UCSD-AML1 (cell line): ENCODE results near the gene INHBE.
"Not testable (repeated sequence)": the region's sequence is repeated elsewhere in the genome, so short reads cannot be mapped to it uniquely, and the experiment has no call there.

Experiments used
- DNase-seq: peaks from one replicate; lab custom pipeline; 2025; ENCODE audit not compliant: unreplicated experiment; lab: John Stamatoyannopoulos, UW

Gene INHBE

DNA sequence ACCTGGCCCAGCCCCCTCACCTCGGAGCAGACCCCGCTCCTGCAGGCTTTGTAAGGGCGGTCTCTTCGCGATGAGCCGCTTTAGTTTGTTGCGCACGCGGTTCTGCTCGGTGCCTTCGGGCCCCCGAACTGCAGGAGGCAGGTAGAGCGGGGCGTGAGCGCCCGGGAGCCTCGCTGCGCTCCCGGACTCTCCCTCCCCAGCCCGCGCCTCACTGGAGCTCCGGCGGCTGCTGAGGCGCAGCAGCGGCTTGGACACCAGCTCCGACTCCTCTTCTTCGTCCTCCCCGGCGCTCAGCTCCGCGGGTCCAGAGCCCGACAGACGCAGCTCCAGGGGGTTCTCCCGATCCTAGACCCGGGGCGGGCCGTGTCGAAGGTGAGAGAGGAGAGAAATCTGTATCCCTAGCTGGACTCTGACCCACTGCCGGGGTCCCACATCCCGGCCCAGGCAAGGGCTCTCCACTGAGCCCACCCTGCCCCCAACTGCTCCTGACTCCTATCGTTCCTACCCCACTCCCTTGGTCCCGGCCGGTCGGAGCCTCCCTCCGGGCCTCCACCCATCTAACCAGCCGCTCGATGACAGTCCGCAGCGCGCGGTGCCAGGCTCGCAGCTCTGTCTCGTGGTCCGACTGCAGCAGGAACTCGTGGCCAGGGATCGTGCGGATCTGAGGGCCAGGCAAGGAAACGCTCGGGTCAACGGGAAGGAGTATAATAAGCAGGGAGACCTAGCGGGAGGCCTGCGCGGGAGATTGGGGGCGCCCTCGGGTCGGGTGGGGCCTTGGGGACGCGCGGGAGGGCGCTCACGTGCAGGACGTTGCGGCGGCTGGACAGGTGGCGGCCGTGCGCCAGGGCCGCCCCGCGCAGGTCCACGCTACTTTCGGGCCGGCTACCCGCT, 20.4 kb downstream of the INHBE start:
- DNase-seq: no peak

DNA sequence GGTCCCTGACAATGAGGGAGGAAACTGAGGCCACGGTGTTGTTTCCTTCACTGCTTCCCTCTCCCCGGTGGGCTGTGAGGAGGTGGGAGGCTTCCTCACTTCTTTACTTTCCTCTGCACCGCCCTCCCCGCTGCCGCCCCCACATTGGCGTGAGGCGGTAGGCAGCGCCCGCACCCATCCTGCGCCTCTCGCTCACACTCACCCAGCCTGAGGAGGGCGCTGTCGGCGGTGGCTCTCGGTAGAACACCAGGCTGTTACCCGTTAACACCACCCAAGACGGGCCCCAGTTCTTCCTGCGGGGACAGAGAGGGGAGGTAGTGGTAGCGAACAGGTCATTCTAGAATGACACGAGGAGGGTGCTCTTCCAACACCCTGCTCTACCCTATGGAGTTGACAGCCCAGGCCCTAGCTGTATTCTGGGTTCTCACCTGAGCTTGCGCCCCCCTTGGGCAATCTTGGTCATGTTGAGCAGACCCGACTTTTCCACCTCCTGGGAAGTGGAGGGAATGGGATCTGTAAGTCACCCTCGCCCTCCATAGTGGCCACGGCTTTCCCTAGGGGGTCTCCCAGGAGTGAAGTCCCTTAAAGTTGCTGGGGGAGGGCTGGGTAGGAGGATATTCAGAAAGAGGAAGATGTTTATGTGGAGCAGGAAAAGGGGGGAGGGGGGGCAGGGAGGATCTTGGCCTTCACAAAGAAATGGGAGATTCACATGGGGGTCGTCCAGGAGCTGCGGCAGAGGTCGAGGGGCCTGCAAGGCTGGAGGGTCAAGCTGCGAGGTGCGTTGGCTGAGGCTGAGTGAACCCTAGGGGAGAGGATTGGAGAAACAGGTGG, 21.3 kb downstream of the INHBE start:
- DNase-seq: peak; percentile 78

DNA sequence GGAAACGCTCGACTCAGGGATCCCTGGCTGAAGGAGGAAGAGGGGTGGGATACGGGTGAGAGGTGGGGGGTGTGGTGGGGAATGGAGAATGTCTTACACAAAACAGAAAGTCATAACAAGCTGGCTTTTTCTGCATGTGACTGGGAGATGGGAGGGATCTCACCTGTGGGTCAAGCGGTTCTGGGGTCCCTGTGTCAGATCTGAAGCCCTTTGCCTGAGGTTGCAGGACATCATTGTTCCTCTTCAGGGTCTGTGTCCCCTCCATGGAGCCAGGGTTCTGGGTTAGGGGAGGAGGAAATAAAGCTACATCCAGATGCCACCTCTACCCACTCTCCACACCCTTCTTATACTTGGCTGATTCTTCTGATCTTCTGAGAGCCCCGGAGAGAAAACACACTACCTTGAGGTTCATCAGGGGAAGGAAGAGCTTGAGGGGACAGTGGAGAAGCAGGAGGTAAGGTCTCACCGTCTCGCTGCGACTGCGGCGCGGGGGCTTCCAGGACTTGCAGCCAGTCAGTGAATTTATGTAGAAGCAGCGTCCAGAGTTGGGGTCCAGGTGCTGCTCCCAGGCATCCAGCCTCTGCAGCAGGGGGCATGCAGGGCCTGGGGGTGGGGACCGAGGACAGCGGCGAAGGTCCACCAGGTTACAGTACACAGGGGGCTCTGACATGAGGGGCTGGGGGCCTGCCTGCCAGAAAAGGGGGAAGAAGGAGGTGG, 22.0 kb downstream of the INHBE start:
- no peak for DNase-seq

DNA sequence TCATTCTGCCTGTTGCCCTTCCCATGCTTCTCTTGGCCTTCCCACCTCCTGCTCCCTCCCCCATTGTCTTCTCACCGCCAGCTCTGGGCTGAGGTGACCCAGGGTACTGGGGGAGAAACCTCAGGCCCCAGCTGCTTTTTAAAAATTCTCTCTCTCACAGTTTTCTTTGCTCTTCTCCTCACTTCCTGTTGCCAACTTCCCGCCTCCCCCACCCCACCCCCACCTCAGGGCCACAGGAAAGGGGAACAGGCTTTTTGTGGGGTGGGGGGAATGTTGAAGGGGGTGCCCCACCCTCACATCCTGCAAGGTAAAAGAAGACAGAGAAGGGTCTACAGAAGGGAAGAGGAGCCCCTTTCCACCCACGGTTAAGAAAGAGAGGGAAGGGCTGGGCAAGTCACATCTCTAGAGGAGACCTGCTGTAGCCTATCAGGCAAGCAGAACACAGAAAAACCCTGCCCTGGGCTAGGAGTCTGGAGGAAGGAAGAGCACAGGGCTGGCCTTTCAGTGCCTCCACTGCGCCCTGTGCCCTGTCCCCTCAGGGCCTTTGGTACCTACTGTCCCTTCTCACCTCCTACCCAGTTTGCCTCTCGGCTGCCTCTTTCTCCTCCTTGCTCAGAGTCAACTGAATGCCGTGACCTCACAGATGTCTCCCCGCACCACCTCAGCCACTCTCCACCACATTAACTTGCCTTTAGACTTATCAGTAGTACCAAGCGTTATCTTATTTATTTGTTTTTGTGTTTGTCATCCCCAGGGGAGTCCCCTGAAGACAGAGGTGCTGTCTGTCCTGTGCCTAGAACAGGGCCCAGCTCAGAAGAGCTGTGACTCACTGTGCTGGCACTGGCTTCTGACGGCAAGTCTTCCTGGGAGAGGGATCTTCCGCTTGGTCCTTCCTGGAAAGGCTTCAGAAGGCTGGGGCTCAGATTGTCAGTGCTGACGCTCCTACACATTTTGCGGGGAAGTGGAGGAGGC, 22.9 kb downstream of the INHBE start:
- peak; percentile 79 for DNase-seq

DNA sequence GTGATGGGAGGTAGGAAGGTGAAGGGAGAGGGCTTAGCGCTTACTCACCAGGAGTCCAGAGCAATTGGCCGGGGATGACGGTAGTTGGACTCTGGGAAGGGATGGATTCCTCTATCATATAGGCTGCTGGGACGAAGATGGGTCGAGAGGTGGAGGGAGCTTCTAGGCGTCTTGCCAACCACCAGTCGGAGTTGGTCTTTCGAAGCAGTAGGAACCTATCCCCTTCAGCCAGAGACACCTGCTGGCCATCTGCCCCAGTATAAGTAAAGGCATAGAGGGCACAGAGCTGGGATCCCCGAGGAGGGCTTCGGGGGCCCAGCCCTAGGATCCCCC, 23.9 kb downstream of the INHBE start:
- DNase-seq: no peak

DNA sequence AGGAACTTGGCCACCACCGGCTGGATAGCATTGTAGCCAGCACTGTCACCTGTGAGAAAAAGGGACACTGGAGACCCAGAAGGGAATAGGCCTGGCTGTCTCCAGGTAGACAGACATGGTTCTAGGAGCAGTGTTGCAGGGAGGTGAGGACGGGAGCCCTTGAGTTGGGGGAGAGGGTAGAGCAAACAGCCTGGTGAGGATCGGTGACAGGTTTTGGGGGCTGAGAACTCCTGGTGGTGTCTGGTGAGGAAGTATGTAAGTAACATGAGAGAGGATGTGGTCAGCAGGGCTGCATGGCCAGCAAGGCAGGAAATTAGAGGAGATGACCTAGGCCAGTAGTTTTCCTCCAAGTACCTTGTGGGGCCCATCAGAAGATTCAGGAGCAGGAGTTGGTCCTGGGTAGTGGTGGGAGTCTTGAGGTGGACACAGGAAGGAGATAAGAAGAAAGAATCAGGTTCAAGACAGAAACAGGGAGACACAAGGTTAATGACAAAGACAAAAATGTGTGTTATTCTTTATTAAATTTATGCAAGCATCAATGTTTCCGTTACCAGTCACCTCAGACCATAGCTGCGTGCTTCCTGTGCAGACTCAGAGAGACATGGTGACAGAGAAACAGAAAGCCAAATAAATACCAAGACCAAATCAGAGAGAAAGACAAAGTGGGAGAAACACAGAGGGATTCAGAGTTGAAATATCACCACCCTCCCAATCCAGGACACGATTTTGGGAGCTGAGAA, 24.4 kb downstream of the INHBE start, which contains the start of gene ARHGAP9:
TSS of gene ARHGAP9 (minus strand) at position 491 of the 740 bp plus-strand sequence. CDS start at position 31, 460 bp downstream.
- peak; percentile 56 for DNase-seq

DNA sequence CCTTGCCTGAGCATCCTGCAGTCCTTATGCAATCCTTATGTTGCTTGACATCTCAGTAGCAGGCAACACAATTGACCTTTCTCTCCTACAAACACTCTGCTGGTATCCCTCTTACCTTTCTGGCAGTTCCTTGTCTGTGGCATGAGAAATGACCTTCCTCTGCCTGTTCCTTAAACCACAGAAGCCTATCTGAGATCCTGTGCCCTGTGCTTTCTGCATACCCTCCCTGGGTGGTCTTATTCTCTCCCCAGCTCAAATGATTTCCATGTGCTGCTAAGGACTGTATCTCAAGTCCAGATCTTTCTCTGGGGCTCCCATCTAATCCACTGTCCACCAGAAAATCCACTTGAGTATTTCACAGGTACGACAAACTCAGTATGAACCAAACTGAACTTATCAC, 26.6 kb downstream of the INHBE start:
- DNase-seq: no peak

DNA sequence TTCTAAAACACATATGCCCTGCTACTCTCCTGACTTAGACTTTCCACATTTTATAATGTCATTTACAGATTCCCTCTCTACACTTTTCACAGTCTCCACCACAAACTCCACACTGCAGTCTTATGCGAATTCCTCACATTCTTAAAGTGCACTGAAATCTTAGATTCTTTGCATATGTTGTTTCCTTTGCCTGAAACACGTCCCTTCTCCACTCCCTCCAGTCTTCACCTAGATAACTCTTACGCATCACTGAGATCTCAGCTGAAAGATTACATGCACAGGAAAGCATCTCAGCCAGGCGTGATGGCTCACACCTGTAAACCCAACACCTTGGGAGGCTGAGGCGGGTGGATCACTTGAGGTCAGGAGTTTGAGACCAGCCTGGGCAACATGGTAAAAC, 28.4 kb downstream of the INHBE start:
- no peak for DNase-seq

DNA sequence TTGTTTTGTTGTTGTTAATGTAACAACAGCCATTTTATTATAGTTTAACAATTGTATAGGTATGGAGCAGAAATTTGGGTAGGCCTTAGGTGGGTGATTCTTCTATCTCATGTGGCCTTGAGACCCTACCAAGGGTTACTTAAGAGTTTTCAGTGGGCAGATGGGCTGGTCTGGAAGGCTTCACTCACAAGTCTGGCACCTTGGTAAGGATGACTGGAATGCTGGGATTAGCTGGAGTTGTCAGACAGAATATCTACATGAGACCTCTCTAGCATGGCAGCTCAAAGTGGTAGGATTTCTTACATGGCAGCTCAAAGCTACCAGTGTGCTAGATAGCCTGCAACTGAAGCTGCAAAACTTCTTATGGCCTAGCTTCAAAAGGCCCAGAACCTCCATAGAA, 30.6 kb downstream of the INHBE start:
- no peak for DNase-seq

DNA sequence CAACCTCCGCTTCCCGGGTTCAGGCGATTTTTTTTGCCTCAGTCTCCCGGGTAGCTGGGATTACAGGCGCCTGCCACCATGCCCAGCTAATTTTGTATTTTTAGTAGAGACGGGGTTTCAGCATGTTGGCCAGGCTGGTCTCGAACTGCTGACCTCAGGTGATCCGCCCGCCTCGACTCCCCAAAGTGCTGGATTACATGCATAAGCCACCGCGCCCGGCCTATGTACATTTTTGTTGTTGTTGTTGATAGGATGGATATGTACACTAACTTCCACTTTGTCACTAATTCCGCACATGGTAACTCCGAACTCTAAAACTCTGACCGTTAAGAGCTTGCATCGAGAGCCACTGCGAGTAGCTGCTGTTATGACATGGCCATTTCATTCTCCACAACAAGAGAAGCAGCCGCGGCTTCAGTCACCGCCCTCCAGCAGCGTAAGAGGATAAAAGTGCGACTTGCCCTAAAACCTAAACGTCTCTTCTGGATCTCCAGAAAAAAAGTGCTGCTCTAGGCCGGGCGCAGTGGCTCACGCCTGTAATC, 32.0 kb downstream of the INHBE start:
- DNase-seq: no peak

DNA sequence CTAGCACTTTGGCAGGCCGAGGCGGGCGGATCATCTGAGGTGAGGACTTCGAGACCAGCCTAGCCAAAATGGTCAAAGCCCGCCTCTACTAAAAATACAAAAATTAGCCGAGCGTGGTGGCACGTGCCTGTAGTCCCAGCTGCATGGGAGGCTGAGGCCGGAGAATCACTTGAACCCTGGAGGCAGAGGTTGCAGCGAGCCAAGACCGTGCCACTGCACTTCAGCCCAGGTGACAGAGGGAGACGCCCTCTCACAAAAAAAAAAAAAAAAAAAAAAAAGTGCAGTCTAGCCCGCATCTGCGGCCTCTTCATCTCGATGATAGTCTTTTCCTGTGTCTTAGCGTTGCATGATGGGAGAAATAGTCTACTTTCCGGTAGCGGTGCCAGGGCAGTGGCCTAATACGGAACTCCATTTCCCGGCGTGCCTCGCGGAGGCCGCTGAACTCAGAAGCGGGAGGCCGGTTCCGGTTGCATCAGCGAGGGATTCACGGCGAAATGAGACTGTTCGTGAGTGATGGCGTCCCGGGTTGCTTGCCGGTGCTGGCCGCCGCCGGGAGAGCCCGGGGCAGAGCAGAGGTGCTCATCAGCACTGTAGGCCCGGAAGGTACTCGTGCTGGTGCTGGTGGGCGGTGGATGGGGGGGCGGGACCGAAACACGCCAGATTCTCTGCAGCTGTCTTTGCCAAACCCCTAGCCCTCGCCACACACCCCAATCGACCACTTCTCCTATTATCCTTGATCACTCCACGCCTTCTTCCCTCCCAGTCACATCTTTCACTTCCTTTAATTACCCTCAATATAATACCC, 32.7 kb downstream of the INHBE start, which contains the start of gene MARS1:
TSS of gene MARS1 (plus strand) at position 472 of the 805 bp plus-strand sequence. CDS start at position 495, 23 bp downstream.
- DNase-seq: peak; percentile 92

DNA sequence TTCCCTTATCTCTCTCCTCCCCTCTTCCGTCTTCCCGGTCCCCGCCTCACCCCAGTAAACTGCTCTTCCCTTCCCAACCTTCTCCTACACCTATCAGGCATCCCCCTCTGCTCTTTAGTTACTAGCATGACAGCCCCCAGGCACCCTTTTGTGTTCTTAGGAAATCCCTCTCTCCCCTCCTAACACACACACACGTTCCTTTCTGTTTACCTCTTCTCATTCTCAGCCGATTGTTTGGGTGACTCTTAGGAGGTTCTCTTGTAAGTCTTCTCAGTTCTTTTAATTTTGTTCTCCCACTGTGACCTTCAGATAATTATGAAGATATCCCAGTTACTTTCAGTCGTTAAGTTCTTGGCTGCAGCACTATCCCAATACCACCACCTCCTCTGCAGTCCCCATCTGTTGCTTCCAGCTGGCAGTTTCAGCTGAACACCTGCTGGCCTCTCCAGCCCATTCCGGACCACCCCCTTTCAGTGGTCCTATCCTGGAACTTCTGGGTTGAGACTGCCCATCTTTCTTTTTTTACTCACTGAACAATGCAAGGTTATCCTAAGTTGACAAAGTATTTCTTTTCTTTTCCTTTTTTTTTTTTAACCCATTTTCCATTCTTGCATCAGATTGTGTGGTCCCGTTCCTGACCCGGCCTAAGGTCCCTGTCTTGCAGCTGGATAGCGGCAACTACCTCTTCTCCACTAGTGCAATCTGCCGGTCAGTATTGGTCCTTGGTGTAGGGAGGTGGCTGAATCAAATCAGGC, 33.5 kb downstream of the INHBE start:
- no peak for DNase-seq

DNA sequence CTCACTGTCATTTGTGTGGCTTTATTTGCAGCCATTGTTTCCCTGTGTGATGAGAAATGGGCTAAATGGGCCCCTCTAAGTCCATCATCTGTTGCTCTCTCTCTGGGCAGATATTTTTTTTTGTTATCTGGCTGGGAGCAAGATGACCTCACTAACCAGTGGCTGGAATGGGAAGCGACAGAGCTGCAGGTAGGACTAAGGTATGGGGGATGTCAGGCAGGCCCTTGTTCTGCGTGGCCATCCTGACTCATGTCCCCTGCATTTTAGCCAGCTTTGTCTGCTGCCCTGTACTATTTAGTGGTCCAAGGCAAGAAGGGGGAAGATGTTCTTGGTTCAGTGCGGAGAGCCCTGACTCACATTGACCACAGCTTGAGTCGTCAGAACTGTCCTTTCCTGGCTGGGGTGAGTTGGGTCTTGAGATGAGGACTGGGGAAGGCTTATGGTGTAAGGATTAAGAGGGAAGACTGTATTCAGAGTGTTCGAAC, 34.1 kb downstream of the INHBE start:
- DNase-seq: no peak

DNA sequence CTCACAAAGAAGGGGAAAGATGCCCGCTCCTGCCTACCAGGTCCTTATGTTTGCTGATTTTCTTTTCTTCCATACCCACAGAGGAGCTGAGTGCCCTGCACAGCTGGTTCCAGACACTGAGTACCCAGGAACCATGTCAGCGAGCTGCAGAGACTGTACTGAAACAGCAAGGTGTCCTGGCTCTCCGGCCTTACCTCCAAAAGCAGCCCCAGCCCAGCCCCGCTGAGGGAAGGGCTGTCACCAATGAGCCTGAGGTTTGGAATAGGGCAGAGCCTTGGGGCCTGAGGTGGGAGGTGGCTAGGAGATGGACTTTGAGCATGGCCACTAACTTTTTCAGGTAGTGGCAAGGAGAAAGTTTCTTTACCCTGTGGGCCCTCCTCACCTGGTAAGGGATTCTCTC, 35.0 kb downstream of the INHBE start:
- no peak for DNase-seq

DNA sequence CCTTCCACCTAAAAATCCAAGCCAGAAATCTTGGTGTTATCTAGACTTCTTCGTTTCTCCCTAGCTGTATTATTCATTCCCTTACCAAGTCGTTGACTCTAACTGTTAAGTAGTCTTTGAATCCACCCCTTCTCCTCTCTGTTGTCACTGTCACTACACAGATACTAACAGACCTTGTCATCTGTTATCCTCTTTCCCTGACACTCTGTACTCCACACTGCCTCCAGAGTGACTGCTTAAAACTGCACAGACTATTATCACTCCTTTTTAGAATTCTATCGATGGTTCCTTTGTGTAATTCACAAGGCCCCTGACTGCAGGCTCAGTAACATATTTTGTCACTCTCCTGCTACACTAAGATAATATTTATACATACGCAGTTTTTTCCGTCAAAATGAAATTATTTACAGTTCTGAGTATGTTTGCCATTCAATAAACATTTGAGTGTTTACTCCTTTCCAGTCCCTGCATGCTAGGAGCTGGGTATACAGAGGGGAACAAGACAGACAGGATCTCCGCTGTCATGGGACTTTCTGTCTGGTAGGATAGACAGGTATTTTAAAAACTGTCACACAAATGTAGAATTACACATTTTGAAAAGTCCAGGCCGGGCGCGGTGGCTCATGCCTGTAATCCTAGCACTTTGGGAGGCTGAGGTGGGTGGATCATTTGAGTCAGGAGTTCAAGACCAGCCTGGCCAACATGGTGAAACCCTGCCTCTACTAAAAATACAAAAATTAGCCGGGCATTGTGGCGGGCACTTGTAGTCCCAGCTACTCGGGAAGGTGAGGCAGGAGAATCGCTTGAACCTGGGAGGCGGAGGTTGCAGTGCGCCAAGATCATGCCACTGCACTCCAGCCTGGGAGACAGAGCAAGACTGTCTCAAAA, 36.5 kb downstream of the INHBE start:
- DNase-seq: no peak

DNA sequence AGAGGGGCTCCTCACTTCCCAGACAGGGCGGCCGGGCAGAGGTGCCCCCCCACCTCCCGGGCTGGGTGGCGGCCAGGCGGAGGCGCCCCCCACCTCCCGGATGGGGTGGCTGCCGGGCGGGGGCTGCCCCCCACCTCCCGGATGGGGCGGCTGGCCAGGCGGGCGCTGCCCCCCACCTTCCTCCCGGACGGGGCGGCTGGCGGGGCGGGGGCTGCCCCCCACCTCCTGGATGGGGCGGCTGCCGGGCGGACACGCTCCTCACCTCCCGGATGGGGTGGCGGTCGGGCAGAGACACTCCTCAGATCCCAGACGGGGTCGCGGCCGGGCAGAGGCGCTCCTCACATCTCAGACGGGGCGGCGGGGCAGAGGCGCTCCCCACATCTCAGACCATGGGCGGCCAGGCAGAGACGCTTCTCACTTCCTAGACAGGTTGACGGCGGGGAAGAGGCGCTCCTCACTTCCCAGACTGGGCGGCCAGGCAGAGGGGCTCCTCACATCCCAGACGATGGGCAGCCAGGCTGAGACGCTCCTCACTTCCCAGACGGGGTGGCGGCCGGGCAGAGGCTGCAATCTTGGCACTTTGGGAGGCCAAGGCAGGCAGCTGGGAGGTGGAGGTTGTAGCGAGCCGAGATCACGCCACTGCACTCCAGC, 40.1 kb downstream of the INHBE start:
- not testable (repeated sequence) for DNase-seq
